COLO668 (cell line): ENCODE results near the gene SLC26A5.
"Not testable (repeated sequence)": the region's sequence is repeated elsewhere in the genome, so short reads cannot be mapped to it uniquely, and the experiment has no call there.

Experiments used
- DNase-seq: peaks from one replicate; lab custom pipeline; 2025; ENCODE audit not compliant: unreplicated experiment; lab: John Stamatoyannopoulos, UW

Gene SLC26A5

DNA sequence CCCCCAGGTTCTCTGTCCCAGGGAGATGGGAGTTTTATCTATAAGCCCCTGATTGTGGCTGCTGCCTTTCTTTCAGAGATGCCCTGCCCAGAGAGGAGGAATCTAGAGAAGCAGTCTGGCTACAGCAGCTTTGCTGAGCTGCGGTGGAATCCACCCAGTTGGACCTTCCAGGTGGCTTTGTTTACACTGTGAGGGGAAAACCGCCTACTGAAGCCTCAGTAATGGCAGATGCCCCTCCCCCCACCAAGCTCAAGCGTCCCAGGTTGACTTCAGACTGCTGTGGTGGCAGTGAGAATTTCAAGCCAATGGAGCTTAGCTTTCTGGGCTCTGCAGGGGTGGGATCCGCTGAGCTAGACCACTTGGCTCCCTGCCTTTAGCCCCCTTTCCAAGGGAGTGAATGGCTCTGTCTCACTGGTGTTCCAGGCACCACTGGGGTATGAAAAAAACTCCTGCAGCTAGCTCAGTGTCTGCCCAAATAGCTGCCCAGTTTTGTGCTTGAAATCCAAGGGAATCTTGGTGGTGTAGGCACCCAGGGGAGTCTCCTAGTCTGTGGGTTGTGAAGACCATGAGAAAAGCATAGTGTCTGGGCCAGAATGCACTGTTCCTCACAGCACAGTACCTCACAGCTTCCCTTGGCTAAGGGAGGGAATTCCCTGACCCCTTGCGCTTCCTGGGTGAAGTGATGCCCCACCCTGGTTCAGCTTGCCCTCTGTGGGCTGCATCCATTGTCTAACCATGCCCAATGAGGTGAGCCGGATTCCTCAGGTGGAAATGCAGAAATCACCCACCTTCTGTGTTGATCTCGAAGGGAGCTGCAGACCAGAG lies 40.0 kb downstream of the SLC26A5 start:
- DNase-seq, result peak; percentile 12

DNA sequence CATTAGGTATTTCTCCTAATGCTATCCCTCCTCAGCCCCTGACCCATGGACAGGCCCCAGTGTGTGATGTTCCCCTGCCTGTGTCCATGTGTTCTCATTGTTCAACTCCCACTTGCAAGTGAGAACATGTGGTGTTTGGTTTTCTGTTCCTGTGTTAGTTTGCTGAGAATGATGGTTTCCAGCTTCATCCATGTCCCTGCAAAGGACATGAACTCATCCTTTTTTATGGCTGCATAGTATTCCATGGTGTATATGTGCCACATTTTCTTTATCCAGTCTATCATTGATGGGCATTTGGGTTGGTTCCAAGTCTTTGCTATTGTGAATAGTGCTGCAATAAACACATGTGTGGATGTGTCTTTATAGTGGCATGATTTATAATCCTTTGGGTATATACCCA lies 46.3 kb downstream of the SLC26A5 start:
- not testable (repeated sequence) for DNase-seq

DNA sequence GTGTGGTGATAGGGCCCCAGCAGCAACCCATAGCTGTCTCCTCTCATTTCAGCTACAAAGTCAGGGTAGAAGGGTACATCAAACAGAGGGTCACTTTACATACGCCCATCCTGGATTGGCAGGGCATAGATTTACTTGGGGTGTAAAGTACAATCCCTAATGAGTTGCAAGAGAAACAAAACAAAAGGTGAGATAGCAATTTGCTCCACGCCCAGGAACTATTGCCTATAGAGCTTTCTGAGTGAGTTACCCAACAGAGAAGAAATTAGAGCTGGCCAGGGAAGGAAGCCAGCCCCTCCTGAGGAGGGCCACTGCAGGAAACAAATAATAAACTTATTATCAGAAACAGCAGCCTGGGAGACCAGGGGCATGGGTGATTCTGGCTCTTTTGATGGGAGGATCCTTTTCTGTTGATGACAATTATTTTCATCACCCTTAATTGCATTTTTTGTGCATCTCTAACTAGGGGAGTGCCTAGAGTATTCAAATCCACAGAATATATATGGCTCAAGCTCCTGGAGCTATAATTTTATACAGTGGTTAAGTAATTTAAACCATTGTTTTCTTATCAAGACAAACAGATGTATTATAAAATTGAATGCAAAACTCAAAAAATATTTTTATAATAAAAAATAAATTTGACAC lies 47.4 kb downstream of the SLC26A5 start:
- DNase-seq, result no peak

DNA sequence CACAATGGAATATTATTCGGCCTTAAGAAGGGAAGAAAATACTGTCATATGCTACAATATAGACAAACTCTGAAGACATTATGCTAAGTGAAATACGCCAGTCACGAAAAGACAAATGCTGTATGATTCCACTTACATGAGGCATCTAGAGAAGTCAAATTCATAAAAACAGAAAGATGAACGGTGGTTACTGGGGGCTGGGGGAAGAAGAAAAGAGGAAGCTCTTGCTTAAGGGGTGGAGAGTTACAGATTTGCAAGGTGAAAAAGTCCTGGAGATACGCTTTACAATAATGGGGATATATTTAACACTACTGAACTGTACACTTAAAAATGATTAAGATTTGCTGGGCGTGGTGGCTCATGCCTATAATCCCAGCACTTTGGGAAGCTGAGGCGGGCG lies 49.5 kb downstream of the SLC26A5 start:
- DNase-seq, result no peak

DNA sequence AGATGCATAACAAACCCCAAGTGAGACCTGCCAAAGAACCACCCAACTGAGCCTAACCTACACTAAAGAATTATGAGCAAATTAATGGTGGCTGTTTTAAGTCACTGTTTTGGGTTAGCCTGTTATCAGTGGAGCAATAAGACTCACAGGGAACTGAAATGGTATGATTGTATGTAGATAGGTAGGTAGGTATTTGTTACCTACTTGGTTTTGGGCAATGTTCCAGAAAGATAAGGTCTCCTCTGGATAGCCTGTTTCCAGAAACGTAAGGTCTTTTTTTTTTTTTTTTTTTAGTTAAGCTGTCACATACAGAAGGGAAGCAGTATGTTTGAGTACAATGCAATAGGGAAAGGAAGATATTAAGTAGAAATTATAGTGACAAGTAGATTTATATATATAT lies 50.9 kb downstream of the SLC26A5 start:
- DNase-seq, result no peak

DNA sequence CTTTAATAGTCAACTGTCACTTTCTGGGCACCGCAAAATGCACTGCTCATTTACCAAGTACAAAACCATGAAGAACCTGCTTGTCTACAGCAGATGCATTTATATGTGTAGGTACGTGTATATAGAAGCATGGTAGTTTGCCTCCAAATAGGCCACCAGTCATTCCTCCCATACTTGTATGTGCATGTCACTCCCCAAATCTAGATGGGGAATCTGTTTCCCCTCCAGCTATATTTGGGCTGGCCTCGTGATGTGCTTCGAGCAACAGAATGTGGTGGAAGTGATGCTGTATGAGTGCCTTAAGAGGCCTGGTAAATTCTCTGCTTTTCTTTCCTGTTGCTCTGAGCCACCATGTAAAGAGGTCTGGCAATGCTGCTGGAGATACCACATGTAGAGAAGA lies 51.4 kb downstream of the SLC26A5 start:
- no peak for DNase-seq

DNA sequence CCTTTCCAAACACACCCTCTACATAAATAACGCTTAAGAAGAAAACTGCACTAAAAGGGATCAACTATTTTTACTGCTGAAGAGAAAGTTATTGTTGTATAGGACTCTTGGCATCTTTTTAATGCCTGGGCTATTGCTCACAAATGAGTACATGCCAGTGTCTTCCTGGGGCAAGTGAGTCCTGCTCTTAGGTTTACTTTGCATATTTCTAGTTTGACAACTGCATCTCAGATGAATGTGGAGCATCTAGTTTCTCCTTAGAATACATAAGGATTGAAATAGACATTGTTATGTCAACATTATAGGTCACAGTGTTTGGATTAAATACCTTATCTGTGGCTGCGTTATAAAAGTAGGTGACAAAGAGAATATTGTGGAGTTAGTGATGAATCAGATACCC lies 54.0 kb downstream of the SLC26A5 start:
- DNase-seq, result no peak

DNA sequence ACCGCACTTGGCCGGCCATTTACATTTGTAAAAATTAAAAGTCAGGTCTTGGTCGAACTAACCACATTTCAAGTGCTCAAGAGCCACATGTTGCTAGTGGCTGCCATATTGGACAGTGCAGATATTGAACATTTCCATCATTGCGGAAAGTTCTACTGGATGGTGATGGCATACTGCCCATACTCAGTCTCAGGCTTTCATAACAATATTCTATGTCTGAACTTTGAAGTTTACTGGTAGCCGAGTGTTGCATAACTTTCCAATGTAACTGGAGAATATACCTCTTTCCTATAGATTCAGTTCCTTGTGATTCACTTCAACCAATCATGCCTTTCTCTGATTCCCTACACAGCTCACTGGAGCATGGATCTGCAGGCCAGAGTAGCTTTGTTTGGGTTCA lies 54.9 kb downstream of the SLC26A5 start:
- no peak for DNase-seq

DNA sequence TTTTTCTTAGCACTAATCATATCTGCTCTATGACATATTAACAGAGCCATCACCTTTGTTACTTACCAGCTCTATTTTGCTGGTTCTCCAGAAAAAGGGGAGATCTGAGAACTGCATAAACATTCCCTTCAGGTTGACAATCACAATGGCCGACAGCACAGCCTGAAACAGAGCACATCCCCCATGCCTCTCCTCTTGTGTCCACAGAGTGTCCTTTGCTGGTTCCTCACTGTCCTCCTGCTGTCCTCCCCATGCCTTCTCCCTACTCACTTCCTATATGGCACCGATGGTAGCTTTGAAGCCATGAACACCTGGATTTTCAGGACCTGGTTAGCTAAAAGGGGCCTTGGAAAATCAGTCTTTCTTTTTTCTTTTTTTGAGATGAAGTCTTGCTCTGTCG lies 56.7 kb downstream of the SLC26A5 start:
- no peak for DNase-seq

DNA sequence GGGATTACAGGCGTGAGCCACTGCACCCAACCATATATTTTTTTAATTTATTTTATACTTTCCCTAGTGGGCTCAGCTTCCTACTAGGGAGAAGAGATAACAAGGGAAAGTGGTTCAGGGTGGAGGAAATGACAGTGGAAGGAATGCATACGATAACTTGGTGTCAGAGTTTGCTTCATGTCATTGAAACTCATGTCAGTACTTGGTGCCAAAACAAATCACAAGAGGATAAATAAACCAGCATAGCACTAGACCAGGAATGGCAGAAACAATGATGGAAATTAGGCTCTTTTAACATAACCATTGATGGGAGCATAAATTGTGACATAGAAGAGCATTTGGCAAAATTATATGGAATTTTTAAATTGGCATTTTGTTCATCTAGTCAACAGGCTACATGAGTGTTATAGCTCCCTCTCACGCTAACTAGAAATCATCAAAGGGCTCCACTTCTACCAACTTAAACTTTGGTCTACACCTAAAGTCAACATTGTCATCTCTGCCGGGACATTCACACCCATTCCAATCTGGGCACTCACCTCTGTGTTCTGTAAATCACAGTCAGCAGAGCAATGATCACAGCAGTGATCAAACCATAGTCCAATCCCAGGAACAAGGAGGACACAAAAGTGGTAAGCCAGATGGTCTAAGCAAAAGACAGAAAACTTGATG lies 57.4 kb downstream of the SLC26A5 start:
- no peak for DNase-seq

DNA sequence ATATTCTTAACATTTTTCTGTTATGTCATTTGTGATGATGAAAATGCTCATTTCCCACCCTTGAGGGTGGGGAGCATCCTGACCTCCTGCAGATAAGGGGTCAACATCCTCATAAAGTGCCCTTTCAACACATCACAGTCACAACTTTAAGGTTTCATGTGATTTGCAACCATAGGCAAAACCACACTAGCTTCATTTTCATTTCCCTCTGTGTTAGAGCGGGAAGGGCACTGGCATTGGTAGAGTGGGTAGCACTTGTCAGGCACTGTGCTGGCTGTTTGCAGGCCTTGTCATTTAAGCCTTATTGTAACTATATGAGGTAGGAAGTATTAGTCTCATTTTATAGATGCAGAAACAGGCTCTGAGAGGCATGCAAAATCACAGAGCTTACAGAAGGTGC lies 58.8 kb downstream of the SLC26A5 start:
- no peak for DNase-seq

DNA sequence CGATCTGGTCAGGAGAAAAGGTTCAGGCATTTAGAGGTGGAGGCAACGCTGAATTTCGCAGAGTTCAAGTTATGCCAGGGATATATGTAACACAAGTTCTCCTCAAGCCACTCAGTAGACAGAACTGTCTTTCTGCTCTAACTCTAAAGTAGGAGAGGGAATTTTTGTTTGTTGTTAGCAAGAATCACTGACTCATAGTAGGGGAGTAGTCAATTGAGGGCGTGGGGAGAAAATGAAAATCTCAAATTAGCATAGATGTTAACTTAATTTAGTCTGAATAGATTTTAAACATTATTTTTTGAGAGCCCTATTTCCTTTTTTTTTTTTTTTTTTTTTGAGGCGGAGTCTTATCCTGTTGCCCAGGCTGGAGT lies 64.0 kb downstream of the SLC26A5 start:
- no peak for DNase-seq

DNA sequence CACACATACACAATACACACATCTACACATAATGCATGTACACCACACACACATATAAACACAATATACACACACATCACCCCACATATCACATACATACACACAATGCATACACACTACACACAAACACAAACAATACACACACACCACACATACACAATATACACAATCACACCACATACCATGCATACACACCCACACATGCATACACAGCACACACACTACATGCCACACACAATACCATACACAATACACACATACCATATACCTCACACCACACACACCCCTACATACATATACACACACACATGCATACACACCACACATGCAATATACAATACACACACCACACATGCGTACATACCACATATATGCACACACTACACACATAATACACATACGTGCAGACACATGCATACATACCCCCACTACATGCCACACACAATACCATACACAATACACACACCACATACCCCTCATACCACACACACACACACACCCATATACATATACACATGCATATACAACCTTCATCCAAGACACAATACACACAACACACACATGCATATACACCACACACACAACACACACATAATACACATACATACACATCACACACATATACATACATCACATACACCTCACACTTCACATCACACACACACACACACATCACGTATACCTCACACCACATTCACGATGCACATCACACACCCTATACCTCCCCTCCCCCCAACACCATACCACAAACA lies 64.6 kb downstream of the SLC26A5 start:
- no peak for DNase-seq

DNA sequence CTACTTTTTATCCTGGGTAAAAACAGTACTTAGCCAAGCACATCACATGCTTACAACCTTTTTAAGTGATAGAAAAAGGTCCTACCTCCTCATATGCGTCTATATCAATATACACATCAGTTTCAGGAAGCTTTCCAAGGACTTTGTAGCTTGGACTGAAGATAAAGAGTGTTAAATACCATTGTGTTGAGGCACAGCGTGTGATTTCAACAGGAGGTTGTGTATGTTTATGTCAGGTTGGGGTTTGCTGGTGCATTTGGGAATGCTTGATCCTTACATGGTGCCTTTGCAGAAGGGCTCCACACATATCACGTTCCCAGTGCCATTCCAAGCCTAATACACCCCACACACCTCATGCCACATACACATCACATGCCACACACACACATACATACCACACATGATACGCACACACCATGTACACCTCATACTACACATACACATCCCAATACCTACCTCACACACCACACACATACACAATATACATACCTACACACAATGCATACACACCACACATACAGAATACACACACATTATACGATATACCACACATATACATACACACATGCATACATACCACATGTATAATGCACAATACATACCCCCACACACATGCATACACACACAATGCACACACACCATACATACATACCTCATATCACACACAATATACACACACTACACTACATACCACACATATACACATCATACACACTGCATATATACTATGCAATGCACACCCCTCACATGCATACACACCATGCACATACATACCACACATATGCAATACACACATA lies 65.4 kb downstream of the SLC26A5 start:
- no peak for DNase-seq

DNA sequence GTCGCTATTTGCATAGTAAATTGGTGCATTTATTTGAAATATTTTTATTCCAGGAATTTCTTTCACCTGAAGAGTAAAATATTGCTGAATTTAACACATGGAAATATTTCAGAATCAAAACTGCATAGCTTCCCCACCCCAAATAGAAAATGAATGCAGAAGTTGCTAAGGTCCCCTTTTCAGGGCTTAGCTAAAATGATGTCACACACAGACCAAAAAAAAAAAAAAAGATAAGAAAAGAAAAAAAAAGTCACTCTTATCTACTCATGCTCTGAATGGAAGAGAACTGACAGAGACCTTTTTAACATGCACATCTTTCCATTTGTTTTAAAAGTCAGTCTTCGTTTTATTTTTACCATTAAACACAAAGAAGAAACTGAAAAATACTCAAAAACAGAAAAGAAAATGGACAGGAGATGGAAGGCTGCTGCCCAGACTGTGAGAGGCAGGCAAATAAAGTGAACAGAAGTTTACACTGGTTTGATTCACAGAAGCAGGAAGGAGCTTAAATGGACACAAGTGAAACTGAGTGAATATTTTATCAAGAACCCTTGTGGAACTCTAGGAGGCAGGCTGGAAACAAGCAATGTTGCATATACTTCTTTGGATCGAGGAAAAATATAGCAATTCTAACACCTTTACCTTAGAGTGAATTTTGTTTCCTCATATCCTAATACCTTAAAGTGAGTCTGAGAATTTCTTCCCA lies 66.6 kb downstream of the SLC26A5 start:
- no peak for DNase-seq

DNA sequence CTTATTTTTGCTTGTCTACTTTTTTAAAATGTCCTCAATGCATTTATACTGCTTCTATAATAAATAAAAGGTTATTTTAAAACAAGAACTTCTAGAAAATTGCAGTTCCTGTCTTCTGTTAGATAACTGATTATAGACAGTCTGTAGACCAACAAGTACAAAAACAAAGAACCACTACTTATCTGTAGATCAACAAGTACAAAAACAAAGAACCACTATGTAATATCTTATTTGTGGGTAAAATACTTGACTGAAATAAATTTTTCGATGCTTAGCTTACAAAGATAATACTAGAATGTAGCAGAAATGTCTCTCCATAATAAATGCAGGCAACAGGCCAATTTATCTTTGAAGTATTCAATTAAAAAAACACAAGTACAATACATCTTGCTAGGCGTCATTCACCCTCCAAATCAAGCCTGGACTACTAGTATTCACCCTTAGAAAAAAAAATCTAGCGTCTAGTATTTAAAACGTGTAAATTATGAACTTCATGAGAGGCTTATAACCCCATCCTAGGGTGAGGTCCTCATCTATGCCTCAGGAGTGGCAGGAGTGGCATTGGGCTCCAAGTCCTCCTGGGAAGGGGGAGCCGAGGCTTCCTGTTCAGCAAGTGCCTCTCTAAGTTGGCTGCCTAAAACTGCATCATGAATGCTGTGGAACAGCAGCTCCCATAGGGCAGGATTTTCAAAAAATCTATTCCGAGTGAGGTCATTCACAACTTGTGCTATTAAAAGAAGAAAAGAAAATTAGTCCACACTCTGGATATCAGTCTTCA lies 72.0 kb downstream of the SLC26A5 start:
- no peak for DNase-seq

DNA sequence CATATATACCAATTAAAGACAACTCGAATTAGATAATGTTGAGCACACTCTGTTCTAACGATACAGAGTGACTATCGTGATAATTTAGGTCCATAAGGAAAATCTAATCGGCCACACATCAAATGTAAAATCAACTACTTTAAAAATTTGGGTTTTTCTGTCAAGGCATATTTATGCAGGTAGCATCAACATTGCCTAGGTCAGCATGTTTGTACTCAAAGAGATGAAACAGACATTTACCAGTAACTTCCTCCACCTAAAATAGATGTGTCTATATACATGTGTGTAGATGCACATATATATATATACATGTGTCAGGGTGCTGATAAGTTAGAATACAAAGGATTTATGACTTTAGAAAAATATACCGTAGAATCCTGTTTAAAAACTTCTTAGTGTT lies 76.6 kb downstream of the SLC26A5 start:
- no peak for DNase-seq

DNA sequence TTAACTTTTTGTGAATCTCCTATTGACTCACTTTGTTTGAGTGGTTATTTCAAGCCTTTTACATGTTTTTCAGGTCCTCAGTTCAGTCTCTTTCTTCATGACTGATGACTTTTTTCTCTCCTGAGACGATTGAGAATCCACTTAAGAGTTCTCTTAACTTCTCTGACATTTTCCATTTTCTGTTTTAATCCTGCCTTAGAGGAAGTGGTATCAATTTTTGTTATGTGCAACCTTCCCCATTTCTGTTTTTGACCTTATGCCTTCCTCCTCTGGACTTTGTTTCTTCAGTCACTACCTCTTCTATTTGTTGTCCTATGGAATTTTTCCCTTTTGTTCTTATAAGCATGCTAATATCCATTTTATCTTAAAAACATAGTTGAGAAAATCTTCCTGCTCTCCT lies 96.2 kb downstream of the SLC26A5 start:
- no peak for DNase-seq

DNA sequence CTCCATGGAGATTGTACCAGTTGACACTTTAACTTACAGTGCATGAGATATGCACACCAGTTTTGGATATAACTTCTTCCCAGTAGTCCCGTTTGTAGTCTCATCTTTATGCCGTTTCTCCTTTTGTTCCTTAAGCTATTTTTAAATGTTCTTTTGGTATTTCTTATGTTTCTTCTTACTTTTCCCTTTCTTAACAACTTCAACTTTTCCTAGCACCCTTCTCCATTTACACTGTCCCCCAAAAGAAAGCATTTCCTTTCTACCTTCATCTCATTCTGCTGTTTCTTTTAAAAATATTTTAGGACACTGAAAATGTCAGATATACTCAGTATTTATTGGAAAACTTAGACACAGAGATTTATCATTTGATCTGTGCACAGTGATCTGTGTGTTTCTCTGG lies 97.0 kb downstream of the SLC26A5 start:
- no peak for DNase-seq
